ENCODE measurements around the gene KL.

Gene KL

GRCh38 chr13:33083054-33083453, 66.8 kb downstream of the KL start:
- DNase-seq (ENCODE audit: low spot score), result no peak

GRCh38 chr13:33087091-33087490, 70.9 kb downstream of the KL start:
- DNase-seq (ENCODE audit: low spot score), result no peak

GRCh38 chr13:33087790-33088189, 71.6 kb downstream of the KL start:
- DNase-seq (ENCODE audit: low spot score), result no peak

DNA sequence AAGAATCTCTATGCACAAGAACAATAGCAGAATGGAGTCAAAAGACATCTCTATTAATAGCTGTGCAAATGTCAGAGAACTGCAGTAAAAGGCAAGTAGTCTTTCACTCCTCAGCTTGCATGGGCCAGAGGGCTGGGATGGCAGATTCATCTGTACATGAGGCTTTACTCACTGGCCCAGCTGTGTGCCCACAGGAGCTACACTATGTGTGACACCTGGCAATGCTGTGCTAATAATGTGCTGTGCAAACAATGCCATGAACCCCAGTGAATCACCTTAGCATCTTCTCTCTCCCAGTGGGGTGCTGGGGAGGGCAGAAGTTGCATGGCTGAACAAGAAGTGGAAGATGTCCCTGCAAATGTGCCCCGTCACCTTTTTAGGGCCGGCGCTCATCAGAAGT, 73.1 kb downstream of the KL start:
- no peak for DNase-seq (ENCODE audit: low spot score)

- no peak for DNase-seq (ENCODE audit: low spot score)
Measured at GRCh38 chr13:33090755-33091414, 74.7 kb downstream of the KL start.

GRCh38 chr13:33091415-33091774, 75.2 kb downstream of the KL start:
- DNase-seq (ENCODE audit: low spot score), result no peak

DNA sequence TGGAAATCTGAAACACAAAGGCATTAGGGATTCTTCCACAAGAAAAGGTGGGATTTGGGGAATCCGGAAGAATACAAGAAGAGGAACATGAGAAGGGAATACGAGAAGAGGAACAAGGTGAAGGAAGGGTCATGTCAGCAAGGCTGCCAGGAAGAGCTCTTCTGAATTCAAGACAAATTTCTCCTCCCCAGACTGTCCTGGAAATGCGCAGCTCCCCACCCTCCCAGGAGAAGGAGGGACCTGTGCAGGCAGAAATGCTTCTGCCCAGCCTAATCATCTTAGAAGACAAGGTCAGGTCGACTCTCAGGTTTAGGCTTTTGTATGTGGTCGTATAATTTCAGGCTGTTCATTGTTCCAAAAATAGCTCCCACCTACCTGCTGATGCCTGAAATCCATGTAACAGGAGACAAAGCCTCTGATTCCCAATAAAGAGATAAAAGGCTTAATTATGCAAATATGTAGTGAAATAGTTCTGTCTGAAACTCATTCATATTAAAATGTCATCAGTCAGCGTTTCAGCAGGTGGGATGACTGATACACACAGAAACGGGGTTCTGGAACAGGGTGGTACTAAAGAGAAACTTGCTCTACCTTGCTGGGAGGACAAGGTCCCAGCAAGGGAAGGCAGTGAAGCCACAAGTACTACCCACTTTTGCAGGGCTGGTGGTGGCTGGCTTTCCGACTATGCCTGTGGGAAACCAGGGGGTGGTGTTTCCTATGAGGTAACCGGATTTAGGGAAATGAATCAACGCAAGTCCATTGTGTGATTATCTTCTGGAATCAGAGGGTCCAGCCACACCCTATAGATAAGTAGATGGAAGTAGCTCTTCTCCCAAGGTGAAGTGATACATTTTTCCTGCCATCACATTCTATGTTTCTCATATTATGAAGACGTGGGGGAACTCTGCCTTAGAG, 76.1 kb downstream of the KL start:
- no peak for DNase-seq (ENCODE audit: low spot score)

GRCh38 chr13:33096886-33097605, 80.8 kb downstream of the KL start:
- no peak for DNase-seq (ENCODE audit: low spot score)

- no peak for DNase-seq (ENCODE audit: low spot score)
Measured at GRCh38 chr13:33099860-33100259, 83.6 kb downstream of the KL start.

DNA sequence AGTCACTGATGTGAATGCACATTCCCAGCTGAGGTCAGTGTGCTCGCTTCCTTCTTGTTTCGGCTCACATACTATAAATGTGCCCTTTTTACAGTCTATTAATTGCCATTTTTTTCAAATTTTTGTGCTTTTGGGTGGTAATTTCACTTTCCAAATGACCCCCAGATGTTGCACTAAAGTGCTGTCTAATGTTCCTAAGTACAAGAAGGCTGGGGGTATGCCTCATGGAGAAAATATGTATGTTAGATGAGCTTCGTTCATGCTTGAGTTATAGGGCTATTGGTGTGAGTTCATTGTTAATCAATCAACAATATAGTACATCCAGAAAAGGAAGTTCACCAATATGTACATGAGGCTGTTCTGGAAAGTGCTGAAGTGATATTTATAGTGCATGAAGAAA, 84.7 kb downstream of the KL start:
- no peak for DNase-seq (ENCODE audit: low spot score)

GRCh38 chr13:33101835-33102234, 85.6 kb downstream of the KL start:
- no peak for DNase-seq (ENCODE audit: low spot score)

DNA sequence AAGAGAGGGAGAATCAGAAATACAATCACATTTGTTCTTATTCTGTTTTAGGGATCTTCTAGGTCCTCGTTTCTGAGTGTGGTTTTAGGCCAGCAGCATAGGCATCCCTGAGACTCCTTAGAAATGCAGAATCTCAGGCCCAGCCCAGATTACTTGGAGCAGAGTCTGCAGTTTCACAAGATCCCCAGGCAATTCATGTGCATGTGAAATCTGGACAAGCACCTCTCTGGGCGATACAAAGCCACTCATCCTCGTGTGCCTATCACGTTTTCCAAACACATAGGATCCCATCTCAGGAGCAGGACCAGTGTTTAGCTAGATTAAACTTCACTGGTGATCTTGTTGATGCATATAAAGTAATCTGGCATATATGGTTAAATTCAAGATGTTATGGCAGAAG, 87.2 kb downstream of the KL start:
- no peak for DNase-seq (ENCODE audit: low spot score)

DNA sequence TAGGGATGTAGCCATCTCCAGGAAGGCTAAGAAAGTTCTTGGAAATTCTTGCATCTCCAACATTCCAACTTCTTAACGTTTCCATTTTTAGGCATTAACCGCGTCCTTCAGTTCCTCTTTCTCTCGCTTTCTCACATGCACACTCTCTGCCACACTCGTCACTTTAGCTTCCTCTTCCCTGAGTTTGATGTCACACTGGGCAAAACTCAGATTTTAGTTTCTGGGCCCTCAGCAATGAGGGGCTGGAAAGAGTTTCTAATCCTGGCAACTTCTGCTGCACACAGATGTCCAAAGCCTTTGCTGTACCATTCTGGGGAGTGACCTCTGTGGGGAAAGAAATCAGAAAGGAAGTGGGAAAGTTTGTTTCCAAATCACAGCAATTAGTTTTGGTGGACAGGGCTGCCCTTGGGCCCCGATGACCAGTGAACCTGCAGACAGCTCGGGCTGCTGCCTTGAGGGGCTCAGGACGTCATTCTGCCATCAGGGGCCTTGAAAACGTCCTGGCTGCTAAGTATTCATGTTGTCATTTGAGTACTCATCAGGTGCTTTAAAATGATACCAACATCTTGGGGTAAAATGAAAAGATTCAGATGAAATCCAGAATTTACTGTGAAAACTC, 89.3 kb downstream of the KL start:
- no peak for DNase-seq (ENCODE audit: low spot score)

GRCh38 chr13:33106656-33107360, 90.6 kb downstream of the KL start:
- no peak for DNase-seq (ENCODE audit: low spot score)

DNA sequence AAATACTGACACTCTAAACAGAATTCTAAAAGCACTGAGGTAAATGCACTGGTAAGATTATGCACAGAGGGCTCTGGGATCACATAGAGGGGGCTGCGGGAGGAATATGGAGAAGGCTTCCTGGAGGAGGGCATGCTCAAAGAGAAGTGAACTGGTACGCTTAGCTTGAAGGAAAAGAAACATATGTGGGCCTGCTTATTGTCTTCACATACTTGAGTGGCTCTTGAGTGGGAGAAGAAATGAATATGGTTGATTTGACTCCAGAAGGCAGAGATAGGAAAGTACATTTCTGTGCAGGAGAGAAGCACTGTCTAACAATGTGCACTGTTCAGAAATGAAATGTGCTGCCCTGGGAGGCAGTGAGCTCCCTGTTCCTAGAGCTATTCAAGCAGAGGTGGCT, 91.1 kb downstream of the KL start:
- no peak for DNase-seq (ENCODE audit: low spot score)

- peak; percentile 80 for DNase-seq (ENCODE audit: low spot score)
Measured at GRCh38 chr13:33108620-33109019, 92.4 kb downstream of the KL start.

- no peak for DNase-seq (ENCODE audit: low spot score)
Measured at GRCh38 chr13:33109271-33109697, 93.1 kb downstream of the KL start.

- DNase-seq (ENCODE audit: low spot score), result no peak
Measured at GRCh38 chr13:33109801-33110200, 93.6 kb downstream of the KL start.

DNA sequence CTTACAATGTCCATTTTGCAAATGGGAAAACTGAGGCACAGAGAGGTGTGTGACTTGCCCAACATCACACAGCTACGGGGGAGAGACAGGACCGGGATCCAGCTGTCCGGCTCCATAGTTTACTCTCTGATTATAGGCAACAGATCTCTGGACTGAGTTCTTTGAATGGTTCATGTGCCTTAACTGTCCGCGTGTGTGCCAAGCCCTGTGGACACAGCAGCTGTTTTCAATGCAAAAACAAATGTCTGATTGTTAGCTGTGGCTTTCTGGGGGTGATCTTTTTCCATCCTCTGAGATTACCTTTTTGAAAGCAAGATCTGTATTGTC, 94.1 kb downstream of the KL start:
- no peak for DNase-seq (ENCODE audit: low spot score)

DNA sequence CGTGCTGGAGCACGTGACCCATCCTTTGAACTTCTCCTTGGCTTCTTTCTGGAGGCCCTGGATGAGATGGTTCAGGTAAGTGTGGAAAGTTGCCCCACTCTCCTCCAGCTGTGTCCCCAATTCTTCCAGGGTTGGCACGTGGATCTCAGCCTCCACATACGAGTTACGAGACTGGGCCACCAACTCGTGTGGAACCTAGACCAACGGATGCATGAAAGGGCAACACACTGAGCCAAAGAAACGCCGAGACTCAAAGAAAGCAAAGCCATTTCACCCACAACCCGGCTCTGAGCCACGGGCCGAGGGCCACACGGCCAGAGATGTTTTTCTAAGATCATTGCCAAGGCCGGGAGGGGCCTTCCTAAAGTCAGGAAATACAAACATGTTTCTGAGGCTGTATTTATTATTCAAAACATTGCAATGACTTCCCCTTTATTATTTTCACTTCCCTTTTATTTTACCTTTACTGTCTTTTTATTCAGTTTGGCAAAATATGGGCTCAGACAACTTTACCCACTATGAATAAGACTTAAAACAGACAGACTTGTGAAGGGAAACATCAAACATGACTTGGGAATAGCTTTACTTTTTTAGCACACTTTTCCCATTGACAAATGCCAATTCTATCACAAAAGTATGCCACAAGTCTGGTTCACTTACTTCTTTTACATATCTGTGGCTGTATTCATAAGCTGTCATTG, 94.6 kb downstream of the KL start:
- DNase-seq (ENCODE audit: low spot score), result peak; percentile 55

GRCh38 chr13:33111414-33112110, 95.3 kb downstream of the KL start:
- DNase-seq (ENCODE audit: low spot score), result peak; percentile 63
